ENCODE data around the gene TMC4.

DNA sequence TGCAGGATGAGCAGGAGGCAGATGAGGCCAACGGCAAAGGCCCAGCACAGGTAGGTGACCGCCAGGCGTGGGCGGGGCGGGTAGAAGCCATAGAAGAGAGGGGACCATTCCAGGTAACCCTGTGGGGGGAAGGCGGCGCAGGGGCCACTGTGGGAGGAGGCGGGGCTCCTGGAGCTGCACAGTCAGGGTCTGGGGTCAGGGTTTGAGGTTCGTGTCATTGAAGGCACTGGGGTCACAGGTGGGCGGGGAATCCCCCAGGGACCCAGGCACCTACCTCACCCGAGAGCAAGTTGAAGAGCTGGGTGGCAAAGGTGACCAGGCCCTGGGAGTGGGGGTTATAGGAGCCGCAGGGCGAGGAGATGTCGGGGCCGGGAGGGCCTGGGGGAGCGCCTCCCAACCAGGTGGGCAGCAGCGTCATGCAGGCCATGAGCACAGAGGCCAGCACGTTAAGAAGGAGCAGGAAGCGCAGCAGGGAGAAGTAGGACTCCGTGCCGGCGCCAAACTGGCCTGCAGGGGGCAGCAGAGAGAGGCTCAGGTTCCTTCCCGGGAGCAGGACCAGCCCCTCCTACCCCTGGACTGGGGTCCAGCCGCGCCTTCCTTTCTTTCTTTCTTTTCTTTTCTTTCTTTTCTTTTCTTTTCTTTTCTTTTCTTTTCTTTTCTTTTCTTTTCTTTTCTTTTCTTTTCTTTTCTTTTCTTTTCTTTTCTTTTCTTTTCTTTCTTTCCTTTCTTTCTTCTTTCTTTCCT lies 4.6 kb downstream of the TMC4 start:
- TF ChIP-seq, protein P1, sequence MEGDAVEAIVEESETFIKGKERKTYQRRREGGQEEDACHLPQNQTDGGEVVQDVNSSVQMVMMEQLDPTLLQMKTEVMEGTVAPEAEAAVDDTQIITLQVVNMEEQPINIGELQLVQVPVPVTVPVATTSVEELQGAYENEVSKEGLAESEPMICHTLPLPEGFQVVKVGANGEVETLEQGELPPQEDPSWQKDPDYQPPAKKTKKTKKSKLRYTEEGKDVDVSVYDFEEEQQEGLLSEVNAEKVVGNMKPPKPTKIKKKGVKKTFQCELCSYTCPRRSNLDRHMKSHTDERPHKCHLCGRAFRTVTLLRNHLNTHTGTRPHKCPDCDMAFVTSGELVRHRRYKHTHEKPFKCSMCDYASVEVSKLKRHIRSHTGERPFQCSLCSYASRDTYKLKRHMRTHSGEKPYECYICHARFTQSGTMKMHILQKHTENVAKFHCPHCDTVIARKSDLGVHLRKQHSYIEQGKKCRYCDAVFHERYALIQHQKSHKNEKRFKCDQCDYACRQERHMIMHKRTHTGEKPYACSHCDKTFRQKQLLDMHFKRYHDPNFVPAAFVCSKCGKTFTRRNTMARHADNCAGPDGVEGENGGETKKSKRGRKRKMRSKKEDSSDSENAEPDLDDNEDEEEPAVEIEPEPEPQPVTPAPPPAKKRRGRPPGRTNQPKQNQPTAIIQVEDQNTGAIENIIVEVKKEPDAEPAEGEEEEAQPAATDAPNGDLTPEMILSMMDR (IDR thresholded peaks at IDR 0.05): peak; percentile 75 to 98 (median 91)
- TF ChIP-seq POLR2AphosphoS5 (IDR thresholded peaks at IDR 0.05): peak in 1 of 3 donors; percentile 33
